Raji (cell line): Measurements from ENCODE around the gene CMTM1.

ENCODE experiments used
- POLR2A ChIP-seq: IDR thresholded peaks from 2 replicates; pipeline ENCODE4 v1.6.1; 2011; ENCODE audit warnings: low read depth, low read length, control low read depth; ENCODE audit not compliant: insufficient read depth

The CMTM1 gene

DNA sequence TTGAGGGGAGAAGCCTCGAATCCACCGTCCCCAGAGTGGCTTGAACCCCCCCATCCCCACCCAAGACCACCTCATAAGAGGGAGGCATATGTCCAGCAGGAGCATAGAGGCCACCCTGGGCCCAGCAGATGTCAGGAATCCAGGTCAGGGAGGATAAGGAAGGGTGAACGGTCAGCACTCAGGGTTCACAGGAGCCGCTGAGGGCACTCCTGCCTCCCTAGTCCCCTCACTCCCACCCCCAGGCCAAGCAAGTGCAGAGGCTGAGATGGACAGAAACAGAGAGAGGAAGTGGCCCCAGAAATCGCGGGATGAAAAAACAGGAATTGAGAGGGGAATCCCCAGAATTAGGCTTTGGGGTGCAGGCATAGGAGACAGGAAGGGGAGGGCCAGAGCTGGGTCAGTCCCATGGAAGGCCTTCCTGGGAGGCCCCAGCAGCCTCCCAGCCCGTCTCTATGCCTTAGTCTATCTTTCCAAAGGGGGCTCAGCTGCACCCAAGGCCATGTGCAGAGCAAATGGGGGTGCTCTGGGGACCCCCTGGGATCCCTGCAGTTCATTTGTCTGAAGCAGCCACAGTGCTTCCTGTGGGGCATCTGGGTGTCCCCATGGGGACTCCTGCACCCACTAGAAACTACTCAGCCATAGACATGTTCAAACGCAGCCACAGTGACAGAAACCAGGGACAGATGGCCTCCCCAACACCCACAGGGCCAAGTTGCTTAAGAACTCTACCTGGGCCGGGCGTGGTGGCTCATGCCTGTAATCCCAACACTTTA is 39.9 kb downstream of the CMTM1 start:
- TF ChIP-seq POLR2A = no peak

- no peak for TF ChIP-seq POLR2A
Observed at GRCh38 chr16:66608241-66609138, 42.3 kb downstream of the CMTM1 start.

- TF ChIP-seq POLR2A = no peak
Observed at GRCh38 chr16:66609139-66609510, 42.9 kb downstream of the CMTM1 start.

GRCh38 chr16:66610111-66610820 is 44.0 kb downstream of the CMTM1 start:
- no peak for TF ChIP-seq POLR2A

GRCh38 chr16:66612422-66612821 is 46.2 kb downstream of the CMTM1 start:
- TF ChIP-seq POLR2A = no peak

DNA sequence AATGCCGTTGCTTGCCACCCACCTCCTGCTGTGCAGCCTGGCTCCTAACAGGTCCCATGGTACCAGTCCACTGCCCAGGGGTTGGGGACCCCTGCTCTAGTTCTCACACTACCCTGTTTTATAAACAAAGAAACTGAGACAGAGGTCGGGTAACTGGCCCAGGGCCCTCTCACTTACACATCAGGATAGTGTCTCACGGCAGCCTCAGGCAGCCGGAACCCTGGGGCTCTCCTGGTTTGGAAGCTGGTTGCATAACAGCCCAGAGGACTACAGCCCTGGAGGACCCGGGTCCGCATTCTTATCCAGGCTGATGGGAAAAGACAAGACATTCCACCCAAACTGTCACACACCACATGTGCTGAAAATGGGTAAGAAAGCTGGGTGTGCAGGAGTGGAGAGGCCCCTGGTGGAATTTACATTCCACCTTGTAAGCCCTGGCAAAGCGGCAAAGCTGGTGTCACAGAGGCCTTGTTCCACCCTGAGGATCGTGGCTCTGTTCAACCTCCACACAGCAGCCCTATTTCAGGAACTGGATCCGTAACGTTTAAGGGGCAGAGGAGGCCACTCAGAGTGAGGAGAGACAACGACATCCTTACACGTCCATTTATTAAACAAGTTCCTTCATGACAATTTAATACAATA is 48.0 kb downstream of the CMTM1 start:
- TF ChIP-seq POLR2A = no peak

DNA sequence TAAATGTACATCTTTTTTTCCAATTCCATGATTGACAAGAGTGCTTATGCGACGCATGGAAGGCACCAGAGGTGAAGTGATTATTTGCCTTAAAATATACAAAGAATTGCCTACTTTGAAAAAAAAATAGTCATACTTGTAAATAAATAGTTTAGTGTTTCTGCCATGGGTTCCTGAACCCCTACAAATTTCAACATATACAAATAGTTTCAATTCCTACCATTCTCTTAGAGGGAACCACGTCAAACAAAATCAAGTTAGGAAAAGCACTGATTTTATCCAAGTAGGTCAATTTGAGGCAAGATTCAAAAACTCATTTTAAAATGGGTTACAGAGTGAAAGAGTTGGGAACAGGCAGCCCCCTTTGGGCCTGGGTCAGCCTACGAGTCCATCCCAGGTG is 49.9 kb downstream of the CMTM1 start:
- no peak for TF ChIP-seq POLR2A

- no peak for TF ChIP-seq POLR2A
Observed at GRCh38 chr16:66616592-66616991, 50.4 kb downstream of the CMTM1 start.

GRCh38 chr16:66617010-66617434 is 50.8 kb downstream of the CMTM1 start:
- no peak for TF ChIP-seq POLR2A

GRCh38 chr16:66617728-66618127 is 51.5 kb downstream of the CMTM1 start:
- no peak for TF ChIP-seq POLR2A

GRCh38 chr16:66618588-66619375 is 52.5 kb downstream of the CMTM1 start:
- no peak for TF ChIP-seq POLR2A

DNA sequence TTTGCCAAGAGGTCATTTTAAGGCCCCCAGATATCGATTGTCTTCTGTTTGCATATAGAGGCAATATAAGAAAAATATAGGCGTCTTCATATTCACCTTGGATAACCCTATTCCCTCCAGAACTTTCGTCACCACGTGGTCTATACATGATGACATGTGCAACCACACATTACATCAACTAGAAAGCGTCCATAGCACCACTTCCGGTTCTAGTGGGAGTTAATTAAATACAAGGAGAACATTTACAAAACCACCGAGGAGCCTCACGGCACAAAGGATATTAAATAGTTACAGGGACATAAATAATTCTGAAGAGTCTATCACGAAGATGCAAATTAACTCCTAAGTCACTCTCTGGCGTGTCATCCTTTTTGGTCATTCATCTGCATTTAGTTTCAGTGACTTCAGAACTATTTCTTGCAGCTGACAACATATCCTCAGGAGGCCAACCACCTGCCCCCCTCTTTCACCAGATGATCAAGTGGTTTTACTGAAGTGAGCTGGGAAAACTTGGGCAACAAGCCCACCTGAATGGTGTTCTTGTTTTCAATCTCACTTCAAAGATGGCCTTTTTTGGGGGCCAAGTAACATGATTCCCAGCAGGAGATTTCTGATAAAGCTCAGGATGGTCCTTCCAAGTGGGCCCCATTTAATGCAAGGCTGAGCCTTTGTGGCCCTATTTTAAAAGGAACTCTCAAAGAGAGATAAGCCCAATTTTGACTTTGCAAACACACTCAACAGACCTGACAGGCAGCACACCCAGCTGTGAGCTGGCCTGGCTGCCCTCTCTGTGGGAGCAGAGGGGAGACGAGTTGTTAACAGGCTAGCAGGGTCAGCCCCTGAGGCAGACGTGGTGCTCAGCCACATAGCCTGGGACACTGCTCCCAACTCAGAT is 53.5 kb downstream of the CMTM1 start:
- no peak for TF ChIP-seq POLR2A

- TF ChIP-seq POLR2A = no peak
Observed at GRCh38 chr16:66620429-66620795, 54.2 kb downstream of the CMTM1 start.
